ENCODE data around the gene SLC10A6. TPM values are rescaled to one million over a fixed set of nuclear protein-coding genes. Genes with fewer than 3 reads are reported as not detected.

The SLC10A6 gene
- total RNA-seq, 2 donors from 2014 or later: not detected

DNA sequence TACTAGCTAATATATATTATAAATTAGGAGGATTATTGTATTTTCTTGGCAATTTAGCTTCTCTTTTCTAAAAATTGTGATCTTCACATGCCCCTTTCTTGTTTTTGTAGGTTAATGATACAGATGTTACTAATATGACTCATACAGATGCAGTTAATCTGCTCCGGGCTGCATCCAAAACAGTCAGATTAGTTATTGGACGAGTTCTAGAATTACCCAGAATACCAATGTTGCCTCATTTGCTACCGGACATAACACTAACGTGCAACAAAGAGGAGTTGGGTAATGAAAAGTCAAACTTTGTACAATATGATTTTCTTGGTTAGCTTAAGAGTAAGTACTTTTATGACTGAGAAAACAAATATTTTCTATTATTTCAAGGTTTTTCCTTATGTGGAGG is 74.1 kb downstream of the SLC10A6 start:
- Mint-ChIP-seq H3K27me3 (no peaks in the 10 kb centered on the region), H3K27ac (no peak overlapping the region), H3K36me3 (ENCODE audit: low read depth) (peaks cover 59% of the 10 kb centered on the region), H3K9me3 (no peaks in the 10 kb centered on the region), H3K4me3 (no peak overlapping the region), H3K4me1 (no peaks in the 10 kb centered on the region)
- no peak for ATAC-seq (replicated peaks)

Other genes with a start within 250 kb of the SLC10A6 start
- gene C4orf36, start 43.0 kb upstream of the SLC10A6 start, total RNA-seq: not detected
- 10 to 100 TPM; 64.2 to 80.5 TPM for gene AFF1, start 85.6 kb upstream of the SLC10A6 start, total RNA-seq